ENCODE measurements around the gene LRRC1. TPM values are rescaled to one million over a fixed set of nuclear protein-coding genes. Genes with fewer than 3 reads are reported as not detected.
"Not testable (repeated sequence)": the region's sequence is repeated elsewhere in the genome, so short reads cannot be mapped to it uniquely, and the experiment has no call there.

Gene LRRC1
- total and polyA plus RNA-seq, 8 donors, result 2.9 to 50.4 (median 12.2) TPM

DNA sequence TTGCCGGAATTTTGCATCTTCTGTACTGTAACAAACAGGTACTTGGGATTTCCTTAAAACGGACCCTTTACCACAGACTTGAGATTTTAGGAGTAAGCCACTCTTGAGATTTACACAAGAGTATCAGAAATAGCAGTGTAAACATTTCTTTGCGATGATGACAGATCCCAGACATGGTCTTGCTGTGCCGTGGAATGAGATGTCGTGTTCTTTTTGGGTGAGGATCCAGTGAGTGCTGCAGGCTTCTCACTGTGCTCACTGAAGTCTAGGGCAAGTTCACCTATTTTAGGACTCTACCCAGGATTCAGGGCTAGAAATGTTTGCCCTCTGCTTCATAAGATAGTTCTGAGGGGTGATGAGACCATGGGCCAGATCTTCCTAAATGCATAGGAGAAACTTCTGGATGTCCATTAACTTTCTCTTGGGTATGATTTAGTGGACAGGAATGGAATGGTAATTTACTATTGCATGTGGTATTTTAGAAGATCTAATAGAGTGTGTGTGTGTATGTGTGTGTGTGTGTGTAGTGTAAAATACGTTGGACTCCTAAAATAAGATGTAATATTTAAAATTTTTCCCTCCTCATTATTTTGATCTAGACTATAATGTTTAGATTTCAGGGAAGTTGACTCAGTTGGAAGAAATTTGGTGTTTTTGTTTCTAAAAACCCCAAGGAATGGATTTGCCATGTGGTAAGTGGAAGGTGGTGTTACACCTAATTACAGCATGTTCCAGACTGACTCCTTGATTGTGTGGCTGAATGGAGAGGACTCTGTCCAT lies 8.5 kb downstream of the LRRC1 start:
- peak overlapping the region in 1 of 5 donors; percentile 40 for H3K27ac ChIP-seq
- TF ChIP-seq, protein P1, sequence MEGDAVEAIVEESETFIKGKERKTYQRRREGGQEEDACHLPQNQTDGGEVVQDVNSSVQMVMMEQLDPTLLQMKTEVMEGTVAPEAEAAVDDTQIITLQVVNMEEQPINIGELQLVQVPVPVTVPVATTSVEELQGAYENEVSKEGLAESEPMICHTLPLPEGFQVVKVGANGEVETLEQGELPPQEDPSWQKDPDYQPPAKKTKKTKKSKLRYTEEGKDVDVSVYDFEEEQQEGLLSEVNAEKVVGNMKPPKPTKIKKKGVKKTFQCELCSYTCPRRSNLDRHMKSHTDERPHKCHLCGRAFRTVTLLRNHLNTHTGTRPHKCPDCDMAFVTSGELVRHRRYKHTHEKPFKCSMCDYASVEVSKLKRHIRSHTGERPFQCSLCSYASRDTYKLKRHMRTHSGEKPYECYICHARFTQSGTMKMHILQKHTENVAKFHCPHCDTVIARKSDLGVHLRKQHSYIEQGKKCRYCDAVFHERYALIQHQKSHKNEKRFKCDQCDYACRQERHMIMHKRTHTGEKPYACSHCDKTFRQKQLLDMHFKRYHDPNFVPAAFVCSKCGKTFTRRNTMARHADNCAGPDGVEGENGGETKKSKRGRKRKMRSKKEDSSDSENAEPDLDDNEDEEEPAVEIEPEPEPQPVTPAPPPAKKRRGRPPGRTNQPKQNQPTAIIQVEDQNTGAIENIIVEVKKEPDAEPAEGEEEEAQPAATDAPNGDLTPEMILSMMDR (IDR thresholded peaks at IDR 0.05), result no peak
- no peak for TF ChIP-seq POLR2A (IDR thresholded peaks at IDR 0.05)
- TF ChIP-seq POLR2AphosphoS5 (IDR thresholded peaks at IDR 0.05), result no peak
- TF ChIP-seq EP300 (IDR thresholded peaks at IDR 0.05), result no peak
- intact Hi-C loops (cut with DNase I; ENCODE audit: low total_unique reads), result loop anchor here (10.0 kb wide), 1 partner anchor 298 kb away; no protein-coding TSS in a partner anchor
- 59 to 71% (median 67%) methylated on average over 6 of the region's 6 CpGs for WGBS, 5 donors
- no peaks in the 10 kb centered on the region for H3K27me3 ChIP-seq
- H3K4me1 ChIP-seq, result peaks cover 0 to 63% (median 31%) of the 10 kb centered on the region in 4 donors
- no peak for DNase-seq
- no peak overlapping the region for H3K4me3 ChIP-seq
- H3K36me3 ChIP-seq, result no peaks in the 10 kb centered on the region
- no peaks in the 10 kb centered on the region for H3K9me3 ChIP-seq

- Histone ChIP-seq H3K4me1 (peaks cover 0 to 65% (median 31%) of the 10 kb centered on the region in 4 donors), H3K27me3 (no peaks in the 10 kb centered on the region), H3K36me3 (no peaks in the 10 kb centered on the region), H3K27ac (no peak overlapping the region), H3K4me3 (no peak overlapping the region), H3K9me3 (no peaks in the 10 kb centered on the region)
- no peak for DNase-seq
- WGBS, 5 donors, result 37 to 68% (median 48%) methylated on average over 7 of the region's 7 CpGs
- no peak for TF ChIP-seq POLR2A (IDR thresholded peaks at IDR 0.05)
- TF ChIP-seq, protein P1 (IDR thresholded peaks at IDR 0.05), result no peak
- no peak for TF ChIP-seq POLR2AphosphoS5 (IDR thresholded peaks at IDR 0.05)
- TF ChIP-seq EP300 (IDR thresholded peaks at IDR 0.05), result no peak
- intact Hi-C loops (cut with DNase I; ENCODE audit: low total_unique reads), result loop anchor here (10.0 kb wide), 1 partner anchor 300 kb away; no protein-coding TSS in a partner anchor
Measured at GRCh38 chr6:53805016-53805415, 10.2 kb downstream of the LRRC1 start.

GRCh38 chr6:53805725-53806124 lies 10.9 kb downstream of the LRRC1 start:
- DNase-seq, result no peak
- no peaks in the 10 kb centered on the region for H3K36me3 ChIP-seq
- H3K4me1 ChIP-seq, result peaks cover 0 to 72% (median 37%) of the 10 kb centered on the region in 4 donors
- no peak overlapping the region for H3K4me3 ChIP-seq
- intact Hi-C loops (cut with DNase I; ENCODE audit: low total_unique reads), result loop anchor here (10.0 kb wide), 1 partner anchor 301 kb away; no protein-coding TSS in a partner anchor
- no peaks in the 10 kb centered on the region for H3K27me3 ChIP-seq
- no peak for TF ChIP-seq POLR2AphosphoS5 (IDR thresholded peaks at IDR 0.05)
- TF ChIP-seq, protein P1 (IDR thresholded peaks at IDR 0.05), result no peak
- no peak for TF ChIP-seq EP300 (IDR thresholded peaks at IDR 0.05)
- no peak for TF ChIP-seq POLR2A (IDR thresholded peaks at IDR 0.05)
- 84 to 90% (median 87%) methylated on average over 4 of the region's 4 CpGs for WGBS, 5 donors
- no peak overlapping the region for H3K27ac ChIP-seq
- H3K9me3 ChIP-seq, result no peaks in the 10 kb centered on the region

DNA sequence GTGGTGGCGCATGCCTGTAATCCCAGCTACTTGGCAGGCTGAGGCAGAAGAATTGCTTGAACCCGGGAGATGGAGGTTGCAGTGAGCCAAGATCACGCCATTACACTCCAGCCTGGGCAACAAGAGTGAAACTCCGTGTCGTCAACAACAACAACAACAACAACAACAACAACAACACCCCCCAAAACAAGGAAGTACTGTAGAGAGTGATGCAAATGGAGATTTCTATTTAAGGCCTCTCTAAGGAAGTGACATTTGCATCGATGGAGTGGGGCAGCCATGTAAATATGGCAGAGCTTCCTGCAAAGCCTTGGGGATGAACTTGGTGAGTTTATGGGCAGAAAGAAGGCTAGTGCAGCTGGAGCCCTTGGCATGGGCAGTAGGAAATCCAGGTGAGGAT lies 12.8 kb downstream of the LRRC1 start:
- DNase-seq, H3K27me3 ChIP-seq, H3K4me3 ChIP-seq, H3K36me3 ChIP-seq, H3K9me3 ChIP-seq, H3K27ac ChIP-seq: not testable (repeated sequence)
- intact Hi-C loops (cut with DNase I; ENCODE audit: low total_unique reads), result loop anchor here (10.0 kb wide), 1 partner anchor 303 kb away; no protein-coding TSS in a partner anchor
- H3K4me1 ChIP-seq, result peaks cover 9 to 68% (median 38%) of the 10 kb centered on the region in 4 donors
- WGBS, 5 donors, result 92 to 97% (median 94%) methylated on average over 6 of the region's 6 CpGs
